SJCRH30 (cell line): ENCODE results near the gene ZFP90. TPM values are rescaled to one million over a fixed set of nuclear protein-coding genes. Genes with fewer than 3 reads are reported as not detected.

Source experiments
- DNase-seq, 2 experiments: peaks; one replicate each; pipeline ENCODE4 v3.0.0-alpha.2; 2015 to 2020
- H3K27ac ChIP-seq: fragments of 250-450 bp; sonication (Bioruptor Pico); 2 replicates; pipeline ENCODE4 v1.5.1; 2020; ENCODE audit warnings: mild to moderate bottlenecking, moderate library complexity
- H3K27me3 ChIP-seq: fragments of 250-450 bp; sonication (Bioruptor Pico); 2 replicates; pipeline ENCODE4 v1.5.1; 2020; ENCODE audit warnings: mild to moderate bottlenecking, moderate library complexity
- H3K36me3 ChIP-seq: fragments of 250-450 bp; sonication (Bioruptor Pico); 2 replicates; pipeline ENCODE4 v1.5.1; 2020; ENCODE audit warnings: mild to moderate bottlenecking, moderate library complexity
- H3K4me1 ChIP-seq: fragments of 250-450 bp; sonication (Bioruptor Pico); 2 replicates; pipeline ENCODE4 v1.5.1; 2020; ENCODE audit warnings: mild to moderate bottlenecking, moderate library complexity
- H3K4me3 ChIP-seq: fragments of 250-450 bp; sonication (Bioruptor Pico); 2 replicates; pipeline ENCODE4 v1.5.1; 2020; ENCODE audit warnings: mild to moderate bottlenecking, moderate library complexity
- H3K9me3 ChIP-seq: fragments of 250-450 bp; sonication (Bioruptor Pico); replicated peaks from 2 replicates; pipeline ENCODE4 v1.5.1; 2020; ENCODE audit warnings: mild to moderate bottlenecking, moderate library complexity
- total RNA-seq: library from RNA; depleted of rRNA; stranded (reverse); fragments of >200 nt; shearing (Covaris generic); gene quantifications from 2 replicates; pipeline ENCODE4 v1.2.3, GENCODE V29; 2014; rRNA removed

Gene ZFP90
- total RNA-seq, 1 experiment from 2014 or later: 11.6 TPM

DNA sequence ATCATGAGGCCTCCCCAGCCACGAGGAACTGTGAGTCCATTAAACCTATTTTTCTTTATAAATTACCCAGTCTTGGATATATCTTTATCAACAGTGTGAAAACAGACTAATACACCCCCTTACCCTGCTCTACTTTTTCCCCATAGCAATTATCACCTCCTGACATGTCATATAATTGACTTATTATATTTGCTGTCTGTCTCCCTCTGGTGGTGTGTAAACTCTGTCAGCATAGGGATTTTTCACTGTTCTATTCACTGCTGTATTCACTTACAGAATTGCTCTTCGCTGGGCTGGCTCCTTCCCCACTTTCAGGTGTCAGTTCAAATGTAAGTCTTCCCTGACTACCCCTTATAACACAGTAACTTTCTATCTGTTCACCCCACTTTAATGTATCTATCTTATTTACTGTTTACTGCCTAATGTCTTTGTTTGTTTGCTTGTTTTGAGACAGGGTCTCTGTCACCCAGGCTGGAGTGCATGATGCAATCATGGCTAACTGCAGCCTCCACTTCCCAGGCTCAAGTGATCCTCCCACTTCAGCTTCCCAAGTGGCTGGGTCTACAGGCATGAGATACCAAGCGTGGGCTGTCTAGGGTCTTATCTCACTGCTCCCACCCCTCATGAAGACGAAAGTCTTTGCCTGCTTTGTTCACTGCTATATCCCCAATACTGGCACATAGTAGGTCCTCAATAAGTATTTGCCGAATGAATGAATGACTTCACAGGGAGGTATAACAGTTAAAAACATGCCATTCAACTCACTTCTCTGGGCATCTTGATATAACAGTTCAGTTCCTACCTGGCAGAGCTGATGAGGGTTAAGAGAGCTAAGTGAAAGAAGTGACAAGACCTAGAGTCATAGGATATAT is 53.6 kb downstream of the ZFP90 start:
- no peaks in the 10 kb centered on the region; the same call in 1 of the 2 replicates for H3K9me3 ChIP-seq
- no peaks in the 10 kb centered on the region for H3K36me3 ChIP-seq
- no peak overlapping the region for H3K27ac ChIP-seq
- no peaks in the 10 kb centered on the region for H3K4me1 ChIP-seq
- DNase-seq: no peak
- H3K4me3 ChIP-seq: no peak overlapping the region
- no peaks in the 10 kb centered on the region for H3K27me3 ChIP-seq

DNA sequence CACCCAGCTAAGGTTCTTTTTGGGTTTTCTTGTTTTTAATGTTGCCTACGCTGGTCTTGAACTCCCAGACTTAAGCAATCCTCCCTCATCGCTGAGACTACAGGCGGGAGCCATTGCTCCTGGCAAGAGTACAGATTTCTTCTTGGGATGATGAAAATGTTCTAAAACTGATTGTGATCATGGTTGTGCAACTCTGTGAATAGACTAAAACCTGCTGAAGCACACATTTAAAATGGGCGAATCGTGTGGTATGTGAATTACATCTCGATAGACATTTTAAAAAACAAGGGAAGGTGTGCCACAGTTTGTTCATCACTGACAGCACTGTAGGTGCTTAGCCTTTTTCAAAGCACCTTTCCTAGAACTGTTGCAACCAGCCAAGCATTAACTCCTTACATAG is 57.2 kb downstream of the ZFP90 start:
- no peaks in the 10 kb centered on the region for H3K36me3 ChIP-seq
- no peaks in the 10 kb centered on the region; the same call in 1 of the 2 replicates for H3K9me3 ChIP-seq
- H3K4me1 ChIP-seq: no peaks in the 10 kb centered on the region
- DNase-seq: no peak
- H3K4me3 ChIP-seq: no peak overlapping the region
- no peaks in the 10 kb centered on the region for H3K27me3 ChIP-seq
- no peak overlapping the region for H3K27ac ChIP-seq

GRCh38 chr16:68599586-68599985 is 60.5 kb downstream of the ZFP90 start:
- H3K4me3 ChIP-seq: no peak overlapping the region
- no peaks in the 10 kb centered on the region for H3K9me3 ChIP-seq
- no peaks in the 10 kb centered on the region for H3K4me1 ChIP-seq
- H3K27me3 ChIP-seq: no peaks in the 10 kb centered on the region
- H3K27ac ChIP-seq: no peak overlapping the region
- no peaks in the 10 kb centered on the region for H3K36me3 ChIP-seq
- no peak for DNase-seq

DNA sequence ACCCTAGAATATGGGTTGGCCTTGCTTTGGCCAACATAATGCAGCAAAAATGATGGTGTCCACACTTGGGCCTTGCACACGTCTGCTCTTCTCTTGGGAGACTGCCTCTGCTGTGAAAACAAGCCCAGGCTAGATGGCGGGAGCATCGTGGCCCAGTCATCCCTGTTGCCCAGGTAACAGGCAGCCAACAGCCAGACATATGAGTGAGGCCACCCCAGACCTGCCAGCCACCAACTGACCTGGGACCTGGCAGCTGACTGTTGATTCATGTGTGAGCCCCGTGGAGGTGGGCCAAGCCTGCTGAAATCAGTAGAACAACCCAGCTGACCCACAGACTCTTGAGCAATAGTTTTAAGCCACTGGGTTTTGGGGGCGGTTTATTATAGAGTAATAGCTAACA is 66.7 kb downstream of the ZFP90 start:
- Histone ChIP-seq H3K9me3 (no peaks in the 10 kb centered on the region), H3K36me3 (no peaks in the 10 kb centered on the region), H3K27ac (no peak overlapping the region), H3K4me3 (no peak overlapping the region), H3K27me3 (no peaks in the 10 kb centered on the region), H3K4me1 (no peaks in the 10 kb centered on the region)
- no peak for DNase-seq

DNA sequence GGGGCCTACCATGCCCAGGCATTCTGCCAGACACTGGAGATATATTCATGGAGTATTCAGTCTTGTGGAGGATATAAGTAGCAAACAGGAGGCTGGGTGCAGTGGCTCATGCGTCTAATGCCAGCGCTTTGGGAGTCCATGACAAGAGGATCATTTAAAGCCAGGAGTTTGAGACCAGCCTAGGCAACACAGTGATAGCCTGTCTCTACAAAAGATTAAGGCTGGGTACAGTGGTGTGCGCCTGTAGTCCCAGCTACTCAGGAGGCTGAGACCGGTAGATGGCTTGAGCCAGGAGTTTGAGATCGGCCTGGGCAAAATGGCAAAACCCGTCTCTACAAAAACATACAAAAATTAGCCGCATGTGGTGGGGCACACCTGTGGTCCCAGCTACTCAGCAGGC is 68.4 kb downstream of the ZFP90 start:
- Histone ChIP-seq H3K4me3 (no peak overlapping the region), H3K4me1 (no peaks in the 10 kb centered on the region)

GRCh38 chr16:68608330-68608729 is 69.2 kb downstream of the ZFP90 start:
- Histone ChIP-seq H3K4me1 (no peaks in the 10 kb centered on the region), H3K4me3 (no peak overlapping the region)
- DNase-seq: no peak

More for the DNA sequence above, 68.4 kb downstream of the ZFP90 start:
- Histone ChIP-seq H3K36me3 (no peaks in the 10 kb centered on the region), H3K27ac (no peak overlapping the region), H3K27me3 (no peaks in the 10 kb centered on the region), H3K9me3 (no peaks in the 10 kb centered on the region)
- DNase-seq: no peak

GRCh38 chr16:68612996-68613395 is 73.9 kb downstream of the ZFP90 start:
- no peaks in the 10 kb centered on the region for H3K4me1 ChIP-seq
- DNase-seq: no peak
- 0 out of 2 replicates have a peak, but pooled peaks cover 3% of the 10 kb centered on the region for H3K9me3 ChIP-seq
- H3K36me3 ChIP-seq: no peaks in the 10 kb centered on the region
- no peaks in the 10 kb centered on the region for H3K27me3 ChIP-seq
- no peak overlapping the region for H3K27ac ChIP-seq
- no peak overlapping the region for H3K4me3 ChIP-seq

More at GRCh38 chr16:68608330-68608729, 69.2 kb downstream of the ZFP90 start:
- H3K27me3 ChIP-seq: no peaks in the 10 kb centered on the region
- H3K36me3 ChIP-seq: no peaks in the 10 kb centered on the region
- H3K27ac ChIP-seq: no peak overlapping the region
- no peaks in the 10 kb centered on the region for H3K9me3 ChIP-seq

GRCh38 chr16:68617734-68618133 is 78.6 kb downstream of the ZFP90 start:
- Histone ChIP-seq H3K4me3 (no peak overlapping the region), H3K9me3 (0 out of 2 replicates have a peak, but pooled peaks cover 3% of the 10 kb centered on the region), H3K27ac (no peak overlapping the region), H3K4me1 (no peaks in the 10 kb centered on the region), H3K27me3 (no peaks in the 10 kb centered on the region), H3K36me3 (no peaks in the 10 kb centered on the region)
- no peak for DNase-seq

Other genes with a start within 250 kb of the ZFP90 start
- gene SLC7A6OS, start 228.3 kb upstream of the ZFP90 start, total RNA-seq: 7.9 and 11.5 TPM in 2 replicates
- 34.7 and 39.5 TPM in 2 replicates for gene PRMT7, start 228.3 kb upstream of the ZFP90 start, total RNA-seq
- 0.04 and 0.08 TPM in 2 replicates for gene SMPD3, start 90.8 kb upstream of the ZFP90 start, total RNA-seq
- gene CDH3, start 106.0 kb downstream of the ZFP90 start, total RNA-seq: 12.0 and 13.3 TPM in 2 replicates
- not detected in 2 replicates for gene CDH1, start 198.0 kb downstream of the ZFP90 start, total RNA-seq